NCI-H345 treated with DMSO at 0.1 percent for 48 hours (cell line): Measurements from ENCODE around the gene YIPF6.
"Not testable (repeated sequence)": the region's sequence is repeated elsewhere in the genome, so short reads cannot be mapped to it uniquely, and the experiment has no call there.

Source experiments
- DNase-seq: peaks from one replicate; lab custom pipeline; 2025; ENCODE audit not compliant: unreplicated experiment; lab: John Stamatoyannopoulos, UW

The YIPF6 gene

GRCh38 chrX:68503836-68504636, 5.2 kb downstream of the YIPF6 start:
- no peak for DNase-seq

- no peak for DNase-seq
These were observed 7.8 kb downstream of the YIPF6 start for GRCh38 chrX:68506649-68507048.

GRCh38 chrX:68508799-68509198, 9.9 kb downstream of the YIPF6 start:
- no peak for DNase-seq

- no peak for DNase-seq
These were observed 12.4 kb downstream of the YIPF6 start for GRCh38 chrX:68511255-68511654.

- DNase-seq = not testable (repeated sequence)
These were observed 25.8 kb downstream of the YIPF6 start for GRCh38 chrX:68524680-68525079.

- no peak for DNase-seq
These were observed 34.1 kb downstream of the YIPF6 start for GRCh38 chrX:68532831-68533533.

- DNase-seq = no peak
These were observed 34.8 kb downstream of the YIPF6 start for GRCh38 chrX:68533656-68534055.

- DNase-seq = no peak
These were observed 35.8 kb downstream of the YIPF6 start for GRCh38 chrX:68534691-68535090.

- no peak for DNase-seq
These were observed 37.6 kb downstream of the YIPF6 start for GRCh38 chrX:68536429-68536828.

- no peak for DNase-seq
These were observed 38.0 kb downstream of the YIPF6 start for GRCh38 chrX:68536884-68537283.

GRCh38 chrX:68550193-68550592, 51.3 kb downstream of the YIPF6 start:
- no peak for DNase-seq

- DNase-seq = no peak
These were observed 57.2 kb downstream of the YIPF6 start for GRCh38 chrX:68556036-68556435.

GRCh38 chrX:68557126-68557525, 58.3 kb downstream of the YIPF6 start:
- DNase-seq = not testable (repeated sequence)

- DNase-seq = not testable (repeated sequence)
These were observed 61.1 kb downstream of the YIPF6 start for GRCh38 chrX:68559905-68560304.

- DNase-seq = no peak
These were observed 69.3 kb downstream of the YIPF6 start for GRCh38 chrX:68568136-68568535.

GRCh38 chrX:68570598-68570997, 71.7 kb downstream of the YIPF6 start:
- DNase-seq = no peak

- no peak for DNase-seq
These were observed 72.4 kb downstream of the YIPF6 start for GRCh38 chrX:68571292-68571609.

- no peak for DNase-seq
These were observed 72.9 kb downstream of the YIPF6 start for GRCh38 chrX:68571610-68572311.

- no peak for DNase-seq
These were observed 75.4 kb downstream of the YIPF6 start for GRCh38 chrX:68574240-68574639.

- DNase-seq = no peak
These were observed 81.0 kb downstream of the YIPF6 start for GRCh38 chrX:68579810-68580209.

- no peak for DNase-seq
These were observed 85.4 kb downstream of the YIPF6 start for GRCh38 chrX:68584221-68584620.
